ENCODE results near the gene FCSK.

Gene FCSK

GRCh38 chr16:70494777-70495176 lies 40.4 kb downstream of the FCSK start:
- Histone ChIP-seq H4K20me1 (ENCODE audit: insufficient read depth, low read length) (no peaks in the 10 kb centered on the region), H3K27ac (ENCODE audit: low read length) (no peak overlapping the region), H3K4me3 (ENCODE audit: low read length) (no peak overlapping the region), H3K9me3 (ENCODE audit: insufficient read depth, low read length) (no peaks in the 10 kb centered on the region), H3K79me2 (ENCODE audit: low read length) (no peaks in the 10 kb centered on the region), H2AFZ (ENCODE audit: low read depth, low read length) (no peak overlapping the region), H3K9ac (ENCODE audit: low read length) (no peak overlapping the region), H3K36me3 (replicated peaks; ENCODE audit: low read depth, low read length) (peaks cover 40% of the 10 kb centered on the region), H3K27me3 (ENCODE audit: low read depth, low read length) (no peaks in the 10 kb centered on the region), H3K4me1 (ENCODE audit: low read length) (no peaks in the 10 kb centered on the region), H3K4me2 (ENCODE audit: low read length) (no peak overlapping the region)
- TF ChIP-seq CTCF (IDR thresholded peaks at IDR 0.05; ENCODE audit: low read depth, low read length) (no peak), EZH2phosphoT487 (IDR thresholded peaks at IDR 0.05; ENCODE audit: low read depth) (no peak)

- H3K4me1 ChIP-seq (ENCODE audit: low read length): no peaks in the 10 kb centered on the region
- H3K9ac ChIP-seq (ENCODE audit: low read length): no peak overlapping the region
- H3K27ac ChIP-seq (ENCODE audit: low read length): no peak overlapping the region
- no peak overlapping the region for H3K4me3 ChIP-seq (ENCODE audit: low read length)
- no peaks in the 10 kb centered on the region for H3K79me2 ChIP-seq (ENCODE audit: low read length)
- no peaks in the 10 kb centered on the region for H3K27me3 ChIP-seq (ENCODE audit: low read depth, low read length)
- no peaks in the 10 kb centered on the region for H3K9me3 ChIP-seq (ENCODE audit: insufficient read depth, low read length)
- no peak overlapping the region for H3K4me2 ChIP-seq (ENCODE audit: low read length)
- H3K36me3 ChIP-seq (replicated peaks; ENCODE audit: low read depth, low read length): peaks cover 40% of the 10 kb centered on the region
- no peak overlapping the region for H2AFZ ChIP-seq (ENCODE audit: low read depth, low read length)
- H4K20me1 ChIP-seq (ENCODE audit: insufficient read depth, low read length): no peaks in the 10 kb centered on the region
- no peak for TF ChIP-seq EZH2phosphoT487 (IDR thresholded peaks at IDR 0.05; ENCODE audit: low read depth)
- TF ChIP-seq CTCF (IDR thresholded peaks at IDR 0.05; ENCODE audit: low read depth, low read length): no peak
These were observed 41.2 kb downstream of the FCSK start for GRCh38 chr16:70495425-70496182.

- H3K9ac ChIP-seq (ENCODE audit: low read length): no peak overlapping the region
- no peaks in the 10 kb centered on the region for H3K4me1 ChIP-seq (ENCODE audit: low read length)
- H3K4me2 ChIP-seq (ENCODE audit: low read length): no peak overlapping the region
- no peaks in the 10 kb centered on the region for H4K20me1 ChIP-seq (ENCODE audit: insufficient read depth, low read length)
- H3K79me2 ChIP-seq (ENCODE audit: low read length): no peaks in the 10 kb centered on the region
- TF ChIP-seq CTCF (IDR thresholded peaks at IDR 0.05; ENCODE audit: low read depth, low read length): no peak
- TF ChIP-seq EZH2phosphoT487 (IDR thresholded peaks at IDR 0.05; ENCODE audit: low read depth): no peak
- H3K27ac ChIP-seq (ENCODE audit: low read length): no peak overlapping the region
- no peaks in the 10 kb centered on the region for H3K27me3 ChIP-seq (ENCODE audit: low read depth, low read length)
- H3K4me3 ChIP-seq (ENCODE audit: low read length): no peak overlapping the region
- no peak overlapping the region for H2AFZ ChIP-seq (ENCODE audit: low read depth, low read length)
- no peaks in the 10 kb centered on the region for H3K9me3 ChIP-seq (ENCODE audit: insufficient read depth, low read length)
- peaks cover 40% of the 10 kb centered on the region for H3K36me3 ChIP-seq (replicated peaks; ENCODE audit: low read depth, low read length)
These were observed 42.1 kb downstream of the FCSK start for GRCh38 chr16:70496513-70496912.

GRCh38 chr16:70508752-70509151 lies 54.4 kb downstream of the FCSK start:
- Histone ChIP-seq H3K9me3 (ENCODE audit: insufficient read depth, low read length) (no peaks in the 10 kb centered on the region), H3K9ac (ENCODE audit: low read length) (no peak overlapping the region), H3K4me1 (ENCODE audit: low read length) (peaks cover 13% of the 10 kb centered on the region), H3K36me3 (replicated peaks; ENCODE audit: low read depth, low read length) (peaks cover 25% of the 10 kb centered on the region), H3K27ac (ENCODE audit: low read length) (peak overlapping the region; percentile 9; the same call in 1 of the 2 replicates), H3K79me2 (ENCODE audit: low read length) (no peaks in the 10 kb centered on the region), H4K20me1 (ENCODE audit: insufficient read depth, low read length) (no peaks in the 10 kb centered on the region), H3K4me2 (ENCODE audit: low read length) (peak overlapping the region; percentile 13; the same call in 1 of the 2 replicates), H3K27me3 (ENCODE audit: low read depth, low read length) (no peaks in the 10 kb centered on the region), H2AFZ (ENCODE audit: low read depth, low read length) (no peak overlapping the region), H3K4me3 (ENCODE audit: low read length) (no peak overlapping the region)
- TF ChIP-seq EZH2phosphoT487 (IDR thresholded peaks at IDR 0.05; ENCODE audit: low read depth) (no peak), CTCF (IDR thresholded peaks at IDR 0.05; ENCODE audit: low read depth, low read length) (peak; percentile 65)

Data from OCI-LY3 (cell line).